HG03108 (cell line): ENCODE data around the gene AKNA.

Source experiments
- ATAC-seq: cut with Tn5 transposase; IDR thresholded peaks from one replicate; pipeline ENCODE4 v1.9.1; 2021; ENCODE audit warnings: moderate library complexity; ENCODE audit not compliant: unreplicated experiment

AKNA gene

DNA sequence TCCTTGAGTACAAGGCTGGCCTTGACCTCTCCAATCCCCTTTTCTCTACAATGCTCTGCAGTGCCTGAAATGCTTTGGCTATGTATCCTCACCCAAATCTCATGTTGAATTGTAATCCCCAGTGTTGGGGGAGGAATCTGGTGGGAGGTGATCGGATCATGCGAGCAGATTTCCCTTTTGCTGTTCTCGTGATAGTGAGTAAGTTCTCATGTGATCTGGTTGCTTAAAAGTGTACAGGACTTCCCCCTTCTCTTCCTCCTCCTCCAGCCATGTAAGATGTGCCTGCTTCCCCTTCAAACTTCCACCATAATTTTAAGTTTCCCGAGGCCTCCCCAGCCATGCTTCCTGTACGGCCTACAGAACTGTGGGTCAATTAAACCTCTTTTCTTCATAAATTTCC is 28.5 kb upstream of the AKNA start:
- no peak for ATAC-seq

DNA sequence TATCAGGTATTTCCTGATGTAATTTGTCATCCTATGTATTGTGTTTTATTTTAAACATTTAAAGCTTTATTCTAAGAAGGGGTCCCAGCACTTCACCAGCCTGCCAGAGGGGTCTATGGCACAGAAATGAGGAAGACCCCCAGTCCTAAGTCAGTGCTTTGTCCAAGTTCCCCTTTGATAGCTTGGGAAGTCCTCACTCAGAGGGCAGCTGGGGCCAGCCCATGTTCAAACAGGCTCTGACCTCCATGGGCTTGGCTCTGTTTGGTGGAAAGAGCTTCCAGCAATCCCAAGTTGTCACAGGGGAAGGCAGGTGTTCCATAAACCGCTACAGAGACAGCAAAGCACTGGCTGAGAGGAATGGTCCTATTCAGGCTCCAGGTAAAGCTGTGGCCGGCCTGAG is 26.6 kb upstream of the AKNA start:
- ATAC-seq, result no peak

GRCh38 chr9:114413861-114414301 is 26.1 kb upstream of the AKNA start:
- no peak for ATAC-seq

GRCh38 chr9:114412048-114412683 is 24.4 kb upstream of the AKNA start:
- no peak for ATAC-seq

DNA sequence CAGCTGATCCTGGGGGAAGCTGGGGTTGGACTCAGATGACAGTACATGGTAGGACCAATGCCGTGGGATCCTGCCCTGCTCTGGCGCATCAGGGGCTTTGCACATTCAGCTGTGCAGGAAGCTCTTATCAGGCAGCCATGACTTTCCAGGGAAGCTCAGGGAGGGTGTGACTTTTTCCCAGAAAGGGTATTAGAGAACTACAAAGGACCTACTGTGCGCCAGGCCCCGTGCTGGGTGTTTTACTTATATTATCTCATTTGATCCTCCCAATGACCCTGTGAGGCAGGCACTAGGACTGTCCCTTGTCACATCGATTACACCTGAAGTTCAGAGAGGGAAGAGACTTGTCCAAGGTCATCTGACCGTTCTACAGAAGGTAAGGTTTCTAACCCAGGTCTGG is 23.7 kb upstream of the AKNA start:
- ATAC-seq, result no peak

DNA sequence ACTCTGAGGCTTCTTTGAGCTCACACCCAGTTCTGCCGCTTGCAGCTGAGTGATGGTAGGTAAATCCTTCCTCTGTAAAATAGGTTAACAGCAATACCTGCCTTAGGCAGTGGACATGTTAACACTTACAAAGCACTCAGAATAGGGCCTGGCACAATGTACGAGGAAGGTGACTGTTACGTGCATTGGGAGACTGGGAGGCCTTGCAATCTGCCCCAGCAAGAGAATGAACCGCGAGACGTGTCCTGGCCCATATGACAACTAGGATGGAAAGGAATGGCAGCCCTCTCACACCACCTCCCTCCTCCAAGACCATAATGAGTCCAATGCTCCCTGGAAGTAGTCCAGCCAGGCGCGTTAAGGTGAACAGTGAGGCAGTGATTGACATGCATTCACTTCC is 23.1 kb upstream of the AKNA start:
- ATAC-seq, result no peak

DNA sequence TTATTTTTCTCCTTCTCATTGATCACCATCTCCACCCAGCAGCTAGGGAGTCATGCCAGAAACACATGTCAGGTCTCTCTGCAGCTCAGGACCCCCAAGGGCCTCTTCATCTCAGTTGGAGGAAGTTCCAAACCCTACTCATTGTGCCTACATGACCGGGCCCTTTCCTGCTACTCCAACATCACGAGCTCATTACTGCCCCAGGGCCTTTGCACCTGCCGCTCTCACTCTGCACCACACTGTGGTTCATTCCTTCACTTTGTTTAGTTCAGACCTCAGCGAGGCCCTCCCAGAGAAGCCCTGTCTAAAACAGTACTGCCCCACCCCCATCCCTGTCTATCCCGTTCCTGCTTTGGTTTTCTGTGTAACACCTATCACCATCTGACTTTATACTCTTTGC is 22.1 kb upstream of the AKNA start:
- no peak for ATAC-seq

GRCh38 chr9:114409103-114409780 is 21.5 kb upstream of the AKNA start:
- ATAC-seq, result no peak

DNA sequence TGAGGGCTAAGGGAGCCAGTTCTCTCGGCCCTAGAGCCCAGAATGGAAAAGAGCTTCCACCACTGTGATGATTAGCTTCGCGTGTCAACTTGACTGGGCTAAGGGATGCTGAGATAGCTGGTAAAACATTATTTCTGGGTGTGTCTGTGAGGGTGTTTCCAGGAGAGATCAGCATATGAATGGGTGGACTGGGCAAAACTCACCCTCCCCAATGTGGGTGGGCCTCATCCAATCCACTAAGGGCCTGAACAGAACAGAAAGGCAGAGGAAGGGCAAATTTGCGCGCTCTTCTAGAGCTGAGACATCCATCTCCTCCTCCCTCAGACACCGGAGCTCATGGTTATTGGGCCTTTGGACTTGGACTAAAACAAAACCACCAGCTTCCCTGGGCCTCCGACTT is 20.9 kb upstream of the AKNA start:
- no peak for ATAC-seq

DNA sequence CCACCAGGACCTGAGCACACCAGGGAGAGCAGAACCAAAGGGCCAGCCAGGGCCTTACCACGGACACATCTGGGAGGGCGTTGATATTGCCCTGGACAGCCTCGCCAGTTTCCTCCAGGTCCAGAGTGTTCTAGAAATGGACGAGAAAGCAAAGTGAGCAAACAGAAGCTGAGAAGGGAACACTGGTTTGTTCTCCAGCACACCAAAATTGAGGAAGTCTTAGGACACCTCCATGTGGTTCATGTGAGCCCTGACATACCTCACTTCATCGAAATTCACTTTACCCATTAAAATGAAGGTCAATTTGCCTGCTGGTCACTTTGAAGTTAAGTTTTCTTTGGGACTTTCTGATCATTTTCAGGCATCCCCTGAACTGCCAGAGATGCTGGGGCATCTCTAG is 20.1 kb upstream of the AKNA start:
- no peak for ATAC-seq

DNA sequence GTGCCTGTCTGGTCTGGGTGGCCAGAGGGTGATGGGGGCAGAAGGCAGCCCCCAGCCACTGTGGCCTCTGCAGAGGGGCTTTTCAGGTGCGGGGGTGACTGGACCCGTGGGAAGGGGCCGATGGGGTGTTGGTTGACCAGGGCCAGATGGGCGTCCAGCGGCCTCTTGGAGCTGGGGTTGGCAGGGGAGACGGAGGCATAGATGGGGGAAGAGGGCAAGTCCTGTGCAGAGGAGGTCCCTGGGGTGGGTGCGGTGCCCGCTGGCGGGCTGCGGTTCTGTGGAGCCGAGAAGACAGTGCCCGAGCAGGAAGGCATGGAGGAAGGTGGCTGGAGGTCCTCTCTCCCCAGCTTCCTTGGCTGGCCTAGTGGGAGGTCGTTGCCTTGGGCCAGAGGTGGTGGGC is 18.7 kb upstream of the AKNA start:
- ATAC-seq, result no peak

DNA sequence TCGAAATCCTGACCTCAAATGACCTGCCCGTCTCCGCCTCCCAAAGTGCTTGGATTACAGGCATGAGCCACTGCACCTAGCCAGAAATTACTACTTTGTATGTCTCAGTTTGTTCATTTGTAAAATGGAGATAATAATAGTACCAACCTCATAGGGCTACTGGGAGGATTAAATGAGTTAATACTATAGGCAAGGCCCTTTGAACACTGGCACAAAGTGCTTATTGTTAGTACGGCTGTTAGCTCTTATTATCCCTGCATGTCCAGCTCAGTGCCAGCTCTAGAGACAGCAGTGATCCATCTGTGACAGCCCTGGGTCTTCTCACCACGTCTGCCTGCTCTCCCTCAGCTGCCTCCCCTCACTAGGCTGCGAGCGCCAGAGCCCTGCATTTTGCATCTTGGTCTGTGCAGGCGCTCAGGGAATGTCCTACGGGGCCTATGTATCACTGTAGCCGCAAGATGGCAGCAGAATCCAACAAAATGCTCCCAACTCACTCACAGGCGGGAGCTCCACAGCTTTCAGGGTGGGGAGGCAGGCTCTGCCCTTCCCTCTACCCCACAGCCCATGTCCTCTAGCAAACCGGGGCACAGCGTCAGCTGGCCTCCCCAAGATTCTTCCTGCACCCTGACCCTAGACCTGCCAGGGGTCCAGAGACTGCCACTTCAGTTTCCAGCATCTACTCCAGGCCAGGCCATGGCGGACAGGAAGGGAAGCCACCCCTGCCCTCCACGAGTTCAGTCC is 17.7 kb upstream of the AKNA start:
- ATAC-seq, result peak; percentile 88

- no peak for ATAC-seq
Measured at GRCh38 chr9:114404531-114404930, 16.7 kb upstream of the AKNA start.

- ATAC-seq, result no peak
Measured at GRCh38 chr9:114403153-114403756, 15.5 kb upstream of the AKNA start.

DNA sequence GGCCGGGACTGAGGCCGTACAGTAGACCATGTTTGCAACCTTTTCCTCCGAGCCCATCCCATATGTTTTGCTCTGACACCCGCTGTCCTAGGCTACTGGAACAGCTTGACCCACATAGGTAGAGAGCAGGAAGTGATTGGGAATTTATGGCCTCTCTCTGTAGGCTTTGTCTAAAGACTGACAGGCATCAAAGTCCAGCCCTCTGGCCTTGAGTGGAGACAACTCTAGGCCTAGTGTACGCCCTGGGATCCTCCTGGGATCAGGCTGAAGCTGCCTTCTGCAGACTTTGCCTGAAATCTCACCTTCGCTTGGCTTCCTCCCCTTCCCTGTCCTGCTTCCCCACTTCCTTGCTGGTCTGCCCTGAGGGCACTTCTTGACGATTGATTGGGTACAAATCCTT is 13.6 kb upstream of the AKNA start:
- ATAC-seq, result no peak

DNA sequence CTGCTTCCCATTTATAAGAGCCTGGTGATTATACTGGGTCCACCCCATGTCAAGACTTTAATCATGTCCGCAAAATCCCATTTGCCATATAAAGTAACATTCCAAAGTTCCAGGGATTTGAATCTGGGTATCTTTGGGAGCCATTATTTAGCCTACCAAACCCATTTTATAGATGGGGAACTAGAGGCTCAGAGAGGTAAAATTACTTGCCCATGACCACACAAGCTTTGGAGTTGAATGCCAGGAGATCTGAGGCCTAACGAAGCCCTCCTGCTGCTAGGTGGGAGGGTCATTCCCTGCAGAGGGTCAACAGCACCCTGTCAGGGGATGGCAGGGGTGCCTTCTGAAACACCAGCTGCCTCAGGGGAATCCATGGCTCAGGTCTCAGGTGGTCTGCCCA is 13.0 kb upstream of the AKNA start:
- ATAC-seq, result no peak

DNA sequence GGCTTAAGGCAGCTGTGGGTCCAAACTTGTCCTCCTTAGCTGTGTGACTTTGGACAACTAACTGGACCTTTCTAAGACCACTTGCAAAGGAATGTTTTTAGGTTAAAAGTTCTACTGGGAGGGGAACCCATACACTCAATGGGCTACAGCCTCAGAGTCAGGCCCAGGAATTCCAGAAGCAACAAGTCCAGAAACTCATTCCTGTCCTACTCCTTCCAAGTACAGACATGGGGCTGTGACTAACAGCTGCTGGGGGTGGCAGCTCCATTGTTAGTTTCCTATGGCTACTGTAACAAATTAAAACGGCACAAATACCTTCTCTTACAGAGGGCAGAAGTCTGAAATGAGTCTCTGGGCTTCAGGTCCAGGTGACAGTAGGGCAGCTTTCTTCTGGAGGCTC is 12.4 kb upstream of the AKNA start:
- ATAC-seq, result no peak

- ATAC-seq, result no peak
Measured at GRCh38 chr9:114399381-114399780, 11.6 kb upstream of the AKNA start.

DNA sequence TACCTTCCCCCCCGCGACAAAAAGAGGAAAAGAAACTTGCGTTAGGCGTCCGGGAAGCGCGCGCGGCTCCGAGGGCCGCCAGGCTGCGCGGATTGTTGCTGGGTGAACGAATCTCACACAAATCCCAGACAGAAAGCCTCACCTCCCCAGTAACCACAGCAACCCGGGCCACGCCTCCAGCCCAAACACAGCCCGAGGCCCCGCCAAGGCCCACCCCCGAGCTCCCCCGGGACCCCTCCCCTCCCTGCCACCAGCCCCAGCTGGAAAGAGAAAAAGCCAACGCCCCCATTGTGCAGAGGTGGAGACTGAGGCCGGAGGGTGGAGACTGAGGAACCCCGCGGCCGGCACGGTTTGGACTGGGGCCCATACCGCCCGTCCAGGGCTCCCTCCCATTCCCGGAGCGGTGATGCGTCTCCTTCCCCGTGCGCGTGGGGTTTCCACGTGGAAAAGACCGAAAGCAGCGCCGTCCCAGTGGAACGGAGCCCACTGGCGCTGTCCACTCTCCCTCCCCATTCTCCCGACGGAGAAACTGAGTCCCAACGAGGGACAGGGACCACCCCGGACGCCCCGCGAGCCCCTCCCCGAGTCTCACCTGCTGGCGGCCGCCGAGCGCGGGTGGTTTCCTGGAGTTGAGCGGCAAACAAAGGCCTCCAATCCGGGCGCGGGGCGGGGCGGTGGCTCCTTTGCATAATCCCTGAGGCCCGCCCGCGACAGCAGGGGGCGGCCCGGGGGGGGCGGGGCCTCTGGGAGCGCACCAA is 10.2 kb upstream of the AKNA start:
- ATAC-seq, result peak; percentile 80

DNA sequence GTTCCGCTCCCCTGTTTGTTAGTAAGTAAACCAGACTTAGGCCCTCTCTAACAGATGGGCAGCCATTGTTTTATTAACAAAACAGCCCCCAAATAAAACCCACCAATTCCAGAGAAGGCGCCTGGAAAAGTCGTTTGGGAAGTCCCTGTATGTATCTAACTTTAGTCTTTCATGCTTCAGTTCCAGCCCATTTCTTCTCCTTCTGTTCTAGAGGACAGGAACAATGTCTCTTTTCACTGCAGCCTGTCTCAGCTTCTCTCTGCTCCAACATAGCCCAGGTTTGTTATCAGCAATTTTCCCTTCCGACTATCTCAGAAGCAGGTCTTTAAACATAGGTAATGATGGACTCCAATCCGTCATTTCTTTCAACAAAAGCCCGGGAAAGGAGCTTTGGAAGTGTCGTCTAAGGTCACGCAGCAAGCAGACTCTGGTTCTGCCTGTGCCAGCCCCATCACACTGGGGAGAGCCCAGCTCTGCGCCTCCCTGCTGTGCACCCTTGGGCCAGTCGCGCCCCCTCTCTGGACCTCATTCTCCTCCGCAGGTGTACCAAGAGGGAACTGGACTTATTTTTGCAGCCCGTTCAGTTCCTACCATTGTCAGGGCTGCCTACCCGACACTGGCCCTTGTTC is 9.6 kb upstream of the AKNA start:
- no peak for ATAC-seq
